HepG2 (cell line): Measurements from ENCODE around the gene ANAPC2. TPM values are rescaled to one million over a fixed set of nuclear protein-coding genes. Genes with fewer than 3 reads are reported as not detected.

Source experiments
- ATAC-seq: fragments of 200-7000 bp; cut with Tn5 transposase; 3 replicates; pipeline ENCODE4 v1.9.1; 2020; ENCODE audit warnings: mild to moderate bottlenecking, moderate library complexity
- BruUV-seq: library from RNA; stranded (reverse); fragments of 400-500 nt; replicated peaks from 2 replicates; lab custom pipeline; 2021; lab: Mats Ljungman, UMichigan
- CTCF ChIA-PET: fragments of 300-600 bp; formaldehyde crosslinking; extraction: SDS; loops from one replicate; lab custom pipeline; 2021; ENCODE audit warnings: low total read pairs, inconsistent platforms, low intra/inter-chr PET ratio; lab: Yijun Ruan, JAX
- POLR2A ChIA-PET: fragments of 350-600 bp; sonication (Branson Sonifier 250); formaldehyde crosslinking; loops from one replicate; lab custom pipeline; 2020; ENCODE audit warnings: antibody characterized with exemption, inconsistent platforms; lab: Yijun Ruan, JAX
- DNase-seq: peaks from one replicate; pipeline ENCODE4 v3.0.0-alpha.2; 2015; ENCODE audit warnings: low spot score
- FAIRE-seq: peaks from 3 replicates; lab custom pipeline; 2011; peaks lifted over from hg19 to GRCh38; lab: Jason Lieb, UNC
- H2AFZ ChIP-seq: one replicate; pipeline ENCODE4 v1.6.1; 2011; ENCODE audit warnings: low read length, inconsistent platforms
- H3K27ac ChIP-seq: fragments of 300-600 bp; 3 replicates; pipeline ENCODE4 v1.8.0; 2011; ENCODE audit warnings: mixed run types, mild to moderate bottlenecking, mixed read lengths, low read length, inconsistent platforms; ENCODE audit not compliant: insufficient read depth; ENCODE audit errors: extremely low read length
- H3K27me3 ChIP-seq, 2 experiments: fragments of 200-600 bp in 1 of 2; 2 replicates in 1 of 2; 3 replicates in 1 of 2; pipeline versions ENCODE4 v1.6.0 to v1.8.0; 2011; ENCODE audit warnings: low read length in 2 of 2, mild to moderate bottlenecking in 2 of 2, moderate library complexity in 2 of 2, inconsistent platforms in 1 of 2; ENCODE audit not compliant: insufficient read depth in 2 of 2, control insufficient read depth in 1 of 2
- H3K36me3 ChIP-seq, 2 experiments: fragments of 200-600 bp in 1 of 2; replicated peaks in 1 of 2; 2 replicates in 1 of 2; 3 replicates in 1 of 2; pipeline versions ENCODE4 v1.5.1 to v1.8.0; 2011; ENCODE audit warnings: low read length in 2 of 2, inconsistent platforms in 1 of 2; ENCODE audit not compliant: insufficient read depth in 2 of 2, control insufficient read depth in 1 of 2
- H3K4me1 ChIP-seq: 2 replicates; pipeline ENCODE4 v1.5.1; 2012; ENCODE audit warnings: low read length, inconsistent platforms; ENCODE audit not compliant: insufficient read depth
- H3K4me2 ChIP-seq: 2 replicates; pipeline ENCODE4 v1.6.0; 2011; ENCODE audit warnings: low read depth, low read length, inconsistent platforms
- H3K4me3 ChIP-seq, 3 experiments: fragments of 200-600 bp in 1 of 3; sonication (generic), shearing (Covaris generic) in 1 of 3; replicated peaks in 1 of 3; 2 replicates each; pipeline ENCODE4 v1.5.1; 2011 to 2016; ENCODE audit warnings: low read length in 3 of 3, inconsistent platforms in 2 of 3, low read depth in 2 of 3, mild to moderate bottlenecking in 2 of 3, control low read depth in 1 of 3, mixed read lengths in 1 of 3; ENCODE audit not compliant: insufficient read depth in 1 of 3
- H3K79me2 ChIP-seq: one replicate; pipeline ENCODE4 v1.6.1; 2011; ENCODE audit warnings: low read length, inconsistent platforms; ENCODE audit not compliant: insufficient read depth
- H3K9ac ChIP-seq: 2 replicates; pipeline ENCODE4 v1.6.0; 2011; ENCODE audit warnings: mild to moderate bottlenecking, low read depth, low read length, inconsistent platforms; ENCODE audit not compliant: insufficient read depth
- H3K9me3 ChIP-seq: 2 replicates; pipeline ENCODE4 v1.5.1; 2012; ENCODE audit warnings: mild to moderate bottlenecking, low read length
- H4K20me1 ChIP-seq: 2 replicates; pipeline ENCODE4 v1.6.0; 2011; ENCODE audit warnings: inconsistent platforms, mild to moderate bottlenecking, low read length, moderate library complexity; ENCODE audit not compliant: insufficient read depth
- ARNT ChIP-seq: fragments of 450-650 bp; IDR thresholded peaks from 2 replicates; pipeline ENCODE4 v1.6.1; 2017
- EEA1 ChIP-seq: sonication (generic); formaldehyde crosslinking; IDR thresholded peaks from 2 replicates; pipeline ENCODE4 v1.5.1; 2020; ENCODE audit warnings: mild to moderate bottlenecking, missing genetic modification reagents, borderline replicate concordance
- MED13 ChIP-seq: sonication (generic); formaldehyde crosslinking; IDR thresholded peaks from 2 replicates; pipeline ENCODE4 v1.5.0; 2020; ENCODE audit warnings: missing genetic modification reagents
- MIER2 ChIP-seq: IDR thresholded peaks from 2 replicates; pipeline ENCODE4 v1.6.1; 2016; ENCODE audit warnings: missing biosample characterization, missing genetic modification reagents
- POLR2G ChIP-seq: fragments of 200-400 bp; formaldehyde crosslinking; IDR thresholded peaks from 2 replicates; pipeline ENCODE4 v1.6.1; 2018; ENCODE audit warnings: mild to moderate bottlenecking, low read depth, low read length, moderate library complexity
- RFX3 ChIP-seq: IDR thresholded peaks from 2 replicates; pipeline ENCODE4 v1.6.1; 2016; ENCODE audit warnings: missing biosample characterization, missing genetic modification reagents
- RXRA ChIP-seq: sonication (generic); formaldehyde crosslinking; IDR thresholded peaks from 2 replicates; pipeline ENCODE4 v1.5.1; 2020; ENCODE audit warnings: missing genetic modification reagents
- TSC22D2 ChIP-seq: sonication (generic); formaldehyde crosslinking; IDR thresholded peaks from 2 replicates; pipeline ENCODE4 v1.5.1; 2020; ENCODE audit warnings: missing genetic modification reagents, mild to moderate bottlenecking, borderline replicate concordance
- ZBTB42 ChIP-seq: sonication (generic); formaldehyde crosslinking; IDR thresholded peaks from 2 replicates; pipeline ENCODE4 v1.5.0; 2020; ENCODE audit warnings: mild to moderate bottlenecking, missing genetic modification reagents
- ZBTB8A ChIP-seq: sonication (generic); formaldehyde crosslinking; IDR thresholded peaks from 2 replicates; pipeline ENCODE4 v1.4.0; 2020; ENCODE audit warnings: mild to moderate bottlenecking, low read depth, missing genetic modification reagents, borderline replicate concordance
- ZFP36L2 ChIP-seq: sonication (generic); formaldehyde crosslinking; IDR thresholded peaks from 2 replicates; pipeline ENCODE4 v1.4.0; 2020; ENCODE audit warnings: missing genetic modification reagents
- ZKSCAN5 ChIP-seq: sonication (generic); formaldehyde crosslinking; IDR thresholded peaks from 2 replicates; pipeline ENCODE4 v1.5.1; 2020; ENCODE audit warnings: mild to moderate bottlenecking, missing genetic modification reagents
- WGBS: methylation state at CpG from one replicate; pipeline ENCODE4 v1.1.6; 2017; ENCODE audit warnings: low lambda C conversion rate; 5-methylcytosine and 5-hydroxymethylcytosine counted together
- in situ Hi-C: cut with HindIII; loops from 2 replicates; pipeline ENCODE4 v1.10.0; 2017; ENCODE audit warnings: low pct_unique_long_range_greater_than_20kb; ENCODE audit not compliant: extremely low pct_ligation_motif_present
- intact Hi-C: fragments of 100-400 bp; cut with micrococcal nuclease; formaldehyde crosslinking; loops from one replicate; pipeline ENCODE4 v1.10.0; 2022; ENCODE audit not compliant: unreplicated experiment
- polyA plus RNA-seq, 8 experiments: library from polyadenylated mRNA; depleted of rRNA in 3 of 8; stranded (reverse) in 7 of 8; unstranded in 1 of 8; fragments of >200 nt; fragmentation: Illumina TruSeq in 4 of 8; extraction: Trizol in 4 of 8; gene quantifications; 2 replicates each; pipeline versions ENCODE4 v1.2.1 to v1.2.3, GENCODE V29; 2011 to 2016; ENCODE audit warnings: low read depth in 4 of 8, missing spikeins in 1 of 8, mixed read lengths in 1 of 8; ENCODE audit not compliant: insufficient read depth in 1 of 8
- total RNA-seq, 5 experiments: library from RNA; depleted of rRNA; stranded (reverse); fragments of >200 nt; fragmentation: Illumina TruSeq; extraction: Trizol; gene quantifications; 2 replicates each; pipeline ENCODE4 v1.2.3, GENCODE V29; 2016; ENCODE audit warnings: low read depth in 1 of 5
- TF ChIP-seq, protein P1 (sequence below): sonication (generic); formaldehyde crosslinking; IDR thresholded peaks from 2 replicates; pipeline ENCODE4 v1.4.0; 2020; ENCODE audit warnings: missing genetic modification reagents
- TF ChIP-seq, protein P2 (sequence below): sonication (generic); formaldehyde crosslinking; IDR thresholded peaks from 2 replicates; pipeline ENCODE4 v1.5.0; 2020; ENCODE audit warnings: missing genetic modification reagents
- TF ChIP-seq, protein P3 (sequence below): sonication (generic); formaldehyde crosslinking; IDR thresholded peaks from 2 replicates; pipeline ENCODE4 v1.8.0; 2022; ENCODE audit warnings: mild to moderate bottlenecking, missing genetic modification reagents, moderate library complexity
- TF ChIP-seq, protein P4 (sequence below): sonication (generic); formaldehyde crosslinking; IDR thresholded peaks from 2 replicates; pipeline ENCODE4 v1.5.0; 2020; ENCODE audit warnings: missing genetic modification reagents

ANAPC2 gene
- total and polyA plus RNA-seq, 2 of the 13 experiments (the other 11 are each of a cell fraction or from before 2014, with no cell fraction given), result 12.3 to 15.4 TPM

DNA sequence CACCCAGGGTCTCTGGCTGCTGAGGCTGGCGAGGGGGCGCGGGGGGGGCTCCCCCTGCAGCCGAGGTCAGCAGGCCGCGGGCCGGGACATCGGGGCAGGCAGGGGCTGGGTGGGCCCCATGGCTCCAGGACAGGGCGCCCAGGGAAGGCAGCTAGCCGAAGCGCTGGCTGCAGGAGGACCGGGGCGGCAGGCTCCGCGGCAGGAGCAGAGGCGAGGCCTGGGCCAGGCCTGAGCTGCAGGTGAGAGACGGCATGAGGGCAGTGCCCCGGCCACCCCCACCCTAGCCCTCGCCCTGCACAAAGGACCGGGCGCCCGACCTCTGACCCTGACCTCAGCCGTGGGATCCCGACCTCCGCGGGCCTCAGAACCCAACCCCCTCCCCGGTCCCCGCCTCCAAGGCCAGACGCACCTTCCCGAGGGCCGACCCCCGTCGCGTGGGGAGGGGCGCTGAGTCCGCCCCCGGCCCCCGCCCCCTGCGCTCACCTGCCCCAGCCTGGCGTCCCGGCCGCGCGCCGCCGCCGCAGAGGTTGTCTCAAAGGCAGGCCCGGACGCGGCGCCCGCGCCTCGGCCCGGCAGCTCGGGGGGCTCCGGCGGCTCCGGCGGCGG is 33.2 kb upstream of the ANAPC2 start (continued):
- TF ChIP-seq RXRA (peak; percentile 83), ZFP36L2 (CRISPR knock-in tag) (no peak), RFX3 (CRISPR knock-in tag) (no peak), EEA1 (CRISPR knock-in tag) (no peak)
- TF ChIP-seq, all 625 proteins: peak for 79

DNA sequence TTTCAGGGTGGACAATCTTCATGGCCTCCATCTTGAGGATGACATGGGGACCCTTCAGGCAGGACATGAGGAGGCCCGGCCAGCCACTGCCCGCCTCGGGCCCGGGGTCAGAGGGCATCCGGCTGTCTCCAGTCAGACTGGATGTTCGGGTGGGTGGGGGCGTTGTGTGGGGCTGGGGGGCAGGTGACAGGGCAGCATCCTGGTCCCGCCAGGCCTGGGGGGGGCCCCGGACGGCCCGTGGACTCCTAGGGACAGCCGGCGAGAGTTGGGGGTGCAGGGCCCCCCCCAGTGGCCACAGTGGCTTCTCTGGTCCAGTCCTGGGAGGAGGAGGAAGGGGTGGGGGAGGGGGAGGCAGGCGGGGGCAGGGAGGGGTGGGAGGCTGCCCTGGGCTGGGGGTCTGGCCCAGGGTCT is 32.7 kb upstream of the ANAPC2 start:
- FAIRE-seq (no peak), ATAC-seq (no peak), DNase-seq (no peak)
- Histone ChIP-seq H4K20me1 (peaks cover 4% of the 10 kb centered on the region; the same call in 1 of the 2 replicates), H3K9ac (peak overlapping the region; percentile 57; the same call in 1 of the 2 replicates), H3K27me3 (no peaks in the 10 kb centered on the region; a peak in 1 of 5 replicates), H3K4me1 (peaks cover 58% of the 10 kb centered on the region), H3K4me3 (peak overlapping the region in 2 of 3 experiments; percentile 55 to 64; a peak in 3 of 6 replicates), H3K4me2 (peak overlapping the region; percentile 56), H3K9me3 (no peaks in the 10 kb centered on the region), H3K79me2 (peaks cover 3% of the 10 kb centered on the region), H3K27ac (peak overlapping the region; percentile 65), H2AFZ (no peak overlapping the region), H3K36me3 (no peaks in the 10 kb centered on the region)
- in situ Hi-C loops (no loop called here), intact Hi-C loops (no loop called here)
- BruUV-seq, result no TSS peak
- ChIA-PET POLR2A (interaction anchor here (0.6 to 13.4 kb wide), 8 partner anchors 13 to 134 kb away, joined by 3 to 225 read pairs (median 24); partner anchors contain the start of genes MAN1B1, NDOR1, TMEM203 and TPRN), CTCF (no interaction called here)
- WGBS, result no CpG with 5 or more reads among the region's 14 CpGs
- TF ChIP-seq MIER2 (CRISPR knock-in tag) (no peak), ZBTB8A (CRISPR knock-in tag) (no peak), ZBTB42 (CRISPR knock-in tag) (no peak), TSC22D2 (CRISPR knock-in tag) (no peak), MED13 (CRISPR knock-in tag) (no peak), POLR2G (no peak), ZKSCAN5 (CRISPR knock-in tag) (no peak), ARNT (no peak)
- TF ChIP-seq, protein P1, sequence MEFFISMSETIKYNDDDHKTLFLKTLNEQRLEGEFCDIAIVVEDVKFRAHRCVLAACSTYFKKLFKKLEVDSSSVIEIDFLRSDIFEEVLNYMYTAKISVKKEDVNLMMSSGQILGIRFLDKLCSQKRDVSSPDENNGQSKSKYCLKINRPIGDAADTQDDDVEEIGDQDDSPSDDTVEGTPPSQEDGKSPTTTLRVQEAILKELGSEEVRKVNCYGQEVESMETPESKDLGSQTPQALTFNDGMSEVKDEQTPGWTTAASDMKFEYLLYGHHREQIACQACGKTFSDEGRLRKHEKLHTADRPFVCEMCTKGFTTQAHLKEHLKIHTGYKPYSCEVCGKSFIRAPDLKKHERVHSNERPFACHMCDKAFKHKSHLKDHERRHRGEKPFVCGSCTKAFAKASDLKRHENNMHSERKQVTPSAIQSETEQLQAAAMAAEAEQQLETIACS (CRISPR knock-in tag), result no peak
- TF ChIP-seq, protein P2, sequence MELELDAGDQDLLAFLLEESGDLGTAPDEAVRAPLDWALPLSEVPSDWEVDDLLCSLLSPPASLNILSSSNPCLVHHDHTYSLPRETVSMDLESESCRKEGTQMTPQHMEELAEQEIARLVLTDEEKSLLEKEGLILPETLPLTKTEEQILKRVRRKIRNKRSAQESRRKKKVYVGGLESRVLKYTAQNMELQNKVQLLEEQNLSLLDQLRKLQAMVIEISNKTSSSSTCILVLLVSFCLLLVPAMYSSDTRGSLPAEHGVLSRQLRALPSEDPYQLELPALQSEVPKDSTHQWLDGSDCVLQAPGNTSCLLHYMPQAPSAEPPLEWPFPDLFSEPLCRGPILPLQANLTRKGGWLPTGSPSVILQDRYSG (CRISPR knock-in tag), result no peak
- TF ChIP-seq, protein P3, sequence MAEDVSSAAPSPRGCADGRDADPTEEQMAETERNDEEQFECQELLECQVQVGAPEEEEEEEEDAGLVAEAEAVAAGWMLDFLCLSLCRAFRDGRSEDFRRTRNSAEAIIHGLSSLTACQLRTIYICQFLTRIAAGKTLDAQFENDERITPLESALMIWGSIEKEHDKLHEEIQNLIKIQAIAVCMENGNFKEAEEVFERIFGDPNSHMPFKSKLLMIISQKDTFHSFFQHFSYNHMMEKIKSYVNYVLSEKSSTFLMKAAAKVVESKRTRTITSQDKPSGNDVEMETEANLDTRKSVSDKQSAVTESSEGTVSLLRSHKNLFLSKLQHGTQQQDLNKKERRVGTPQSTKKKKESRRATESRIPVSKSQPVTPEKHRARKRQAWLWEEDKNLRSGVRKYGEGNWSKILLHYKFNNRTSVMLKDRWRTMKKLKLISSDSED (CRISPR knock-in tag), result no peak
- TF ChIP-seq, protein P4, sequence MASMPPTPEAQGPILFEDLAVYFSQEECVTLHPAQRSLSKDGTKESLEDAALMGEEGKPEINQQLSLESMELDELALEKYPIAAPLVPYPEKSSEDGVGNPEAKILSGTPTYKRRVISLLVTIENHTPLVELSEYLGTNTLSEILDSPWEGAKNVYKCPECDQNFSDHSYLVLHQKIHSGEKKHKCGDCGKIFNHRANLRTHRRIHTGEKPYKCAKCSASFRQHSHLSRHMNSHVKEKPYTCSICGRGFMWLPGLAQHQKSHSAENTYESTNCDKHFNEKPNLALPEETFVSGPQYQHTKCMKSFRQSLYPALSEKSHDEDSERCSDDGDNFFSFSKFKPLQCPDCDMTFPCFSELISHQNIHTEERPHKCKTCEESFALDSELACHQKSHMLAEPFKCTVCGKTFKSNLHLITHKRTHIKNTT (CRISPR knock-in tag), result no peak
